Brain pericyte (primary cell): ENCODE measurements around the gene ATP8A2.
"Not testable (repeated sequence)": the region's sequence is repeated elsewhere in the genome, so short reads cannot be mapped to it uniquely, and the experiment has no call there.

ENCODE experiments used
- DNase-seq: peaks from one replicate; pipeline ENCODE4 v3.0.0-alpha.2; 2012; ENCODE audit warnings: low read depth, low spot score

Gene ATP8A2

GRCh38 chr13:25462301-25463125 is 90.7 kb downstream of the ATP8A2 start:
- DNase-seq = no peak

- DNase-seq = no peak
Measured at GRCh38 chr13:25463496-25463895, 91.7 kb downstream of the ATP8A2 start.

- no peak for DNase-seq
Measured at GRCh38 chr13:25466880-25467279, 95.1 kb downstream of the ATP8A2 start.

GRCh38 chr13:25468325-25469168 is 96.8 kb downstream of the ATP8A2 start:
- DNase-seq = no peak

GRCh38 chr13:25469169-25469525 is 97.4 kb downstream of the ATP8A2 start:
- DNase-seq = no peak

- no peak for DNase-seq
Measured at GRCh38 chr13:25473864-25474263, 102.1 kb downstream of the ATP8A2 start.

GRCh38 chr13:25478186-25478585 is 106.4 kb downstream of the ATP8A2 start:
- DNase-seq = no peak

- no peak for DNase-seq
Measured at GRCh38 chr13:25489238-25489637, 117.5 kb downstream of the ATP8A2 start.

GRCh38 chr13:25490236-25490635 is 118.5 kb downstream of the ATP8A2 start:
- DNase-seq = no peak

GRCh38 chr13:25493931-25494640 is 122.3 kb downstream of the ATP8A2 start:
- no peak for DNase-seq

- DNase-seq = no peak
Measured at GRCh38 chr13:25494698-25495411, 123.1 kb downstream of the ATP8A2 start.

- no peak for DNase-seq
Measured at GRCh38 chr13:25501231-25501630, 129.5 kb downstream of the ATP8A2 start.

GRCh38 chr13:25502031-25502430 is 130.3 kb downstream of the ATP8A2 start:
- no peak for DNase-seq

GRCh38 chr13:25502551-25502950 is 130.8 kb downstream of the ATP8A2 start:
- DNase-seq = no peak

- no peak for DNase-seq
Measured at GRCh38 chr13:25503856-25504255, 132.1 kb downstream of the ATP8A2 start.

GRCh38 chr13:25507841-25508240 is 136.1 kb downstream of the ATP8A2 start:
- DNase-seq = no peak

GRCh38 chr13:25513060-25513459 is 141.3 kb downstream of the ATP8A2 start:
- not testable (repeated sequence) for DNase-seq

GRCh38 chr13:25518441-25518840 is 146.7 kb downstream of the ATP8A2 start:
- no peak for DNase-seq

GRCh38 chr13:25525884-25526283 is 154.1 kb downstream of the ATP8A2 start:
- no peak for DNase-seq

GRCh38 chr13:25528266-25528665 is 156.5 kb downstream of the ATP8A2 start:
- no peak for DNase-seq

- DNase-seq = no peak
Measured at GRCh38 chr13:25529425-25529824, 157.7 kb downstream of the ATP8A2 start.

GRCh38 chr13:25538276-25538675 is 166.5 kb downstream of the ATP8A2 start:
- no peak for DNase-seq
